NOMO-1 treated with dmso at 0.1 percent for 144 hours (cell line): ENCODE data around the gene RPL35.
"Not testable (repeated sequence)": the region's sequence is repeated elsewhere in the genome, so short reads cannot be mapped to it uniquely, and the experiment has no call there.

Experiments
- DNase-seq: peaks from one replicate; lab custom pipeline; 2025; ENCODE audit not compliant: unreplicated experiment; lab: John Stamatoyannopoulos, UW

Gene RPL35

DNA sequence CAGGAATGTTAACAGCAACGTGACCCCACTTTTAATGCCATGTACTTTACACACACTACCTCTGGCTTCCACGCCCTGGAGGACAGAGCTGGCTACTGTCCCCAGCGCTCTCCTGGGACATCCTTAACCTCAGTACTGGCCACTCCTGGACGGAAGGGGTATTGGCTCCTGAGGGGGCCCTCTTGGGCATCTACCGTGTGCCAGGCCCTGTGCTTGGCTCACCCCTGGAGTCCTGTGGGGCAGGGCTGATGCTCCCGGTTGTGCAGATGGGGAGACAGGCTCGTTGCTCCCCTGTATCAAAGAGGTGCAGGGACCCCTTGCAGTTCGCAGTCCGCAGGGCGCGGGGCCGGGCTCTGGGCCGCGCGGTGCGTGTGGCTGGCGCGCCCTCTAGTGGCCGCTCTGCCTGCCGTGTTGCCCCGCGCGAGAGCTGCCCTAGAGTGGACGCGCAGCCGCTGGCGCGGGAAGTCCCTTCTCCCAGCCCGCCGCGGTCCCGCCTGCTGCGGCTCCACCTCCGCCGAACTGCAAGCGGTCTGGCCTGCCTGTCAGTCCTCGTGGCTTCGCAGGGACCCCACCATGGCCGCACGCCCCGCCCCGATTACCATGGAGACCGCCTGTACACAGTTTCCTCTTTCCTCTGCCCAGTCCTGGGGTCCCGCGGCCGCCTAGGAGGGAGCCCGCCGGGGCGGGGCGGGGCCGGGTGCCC, 8.8 kb downstream of the RPL35 start, which contains the start of gene WDR38:
WDR38 (plus strand) TSS at position 632 of the 703 bp plus-strand sequence. CDS start 72 bp downstream, outside the sequence.
- DNase-seq: peak; percentile 64

DNA sequence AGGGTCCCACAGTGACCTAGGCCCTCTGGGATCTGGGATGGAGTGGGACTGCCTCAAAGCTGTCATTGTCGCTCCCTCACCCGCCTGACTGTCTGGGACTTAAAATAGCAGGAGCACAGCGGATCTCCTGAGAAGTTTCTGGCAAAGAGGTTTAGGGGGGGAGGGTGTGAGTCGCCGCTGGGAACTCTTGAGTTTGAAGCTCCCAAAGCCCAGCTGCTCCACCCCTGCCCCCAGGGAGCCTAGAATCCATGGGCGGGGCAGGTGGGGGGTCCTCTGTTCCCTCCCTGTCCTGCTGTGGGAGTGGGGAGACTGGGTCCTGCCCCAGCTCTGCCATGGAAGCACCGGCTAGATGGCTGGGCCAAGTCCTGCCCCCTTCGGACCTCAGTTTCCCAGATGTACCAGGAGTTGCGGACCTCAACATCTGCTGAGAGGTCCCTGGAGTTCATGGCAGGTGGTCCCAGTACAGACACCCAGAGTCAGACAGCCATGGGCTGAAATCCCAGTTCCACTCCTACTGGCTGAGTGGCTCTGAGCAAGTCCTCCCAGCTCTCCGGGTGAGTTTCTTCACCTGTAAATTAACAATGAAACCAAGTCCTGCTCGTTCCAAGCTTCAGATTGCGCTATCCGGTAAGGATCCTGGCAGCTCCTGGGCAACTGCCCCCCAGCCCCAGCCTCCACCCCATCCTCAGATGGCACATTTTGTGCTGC, 9.5 kb downstream of the RPL35 start:
- DNase-seq: no peak

DNA sequence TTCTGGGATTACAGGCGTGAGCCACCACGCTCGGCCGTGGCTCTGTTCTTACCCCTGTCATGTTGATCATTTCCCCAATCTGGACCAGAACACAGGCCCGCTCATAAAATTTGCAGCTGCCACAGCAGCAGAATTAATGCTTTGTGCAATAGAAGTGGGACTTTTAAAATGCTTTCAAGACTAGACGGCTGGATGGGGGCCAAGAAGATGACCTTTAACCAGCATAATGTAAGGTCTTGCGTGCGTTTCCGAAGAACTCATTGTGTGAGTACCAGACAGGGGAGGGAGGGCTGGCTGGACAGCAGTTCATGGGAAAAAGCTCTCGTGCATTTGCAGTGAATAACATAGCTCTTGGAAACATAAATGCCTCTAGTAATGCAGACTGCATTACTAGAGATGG, 12.0 kb downstream of the RPL35 start:
- DNase-seq: no peak

DNA sequence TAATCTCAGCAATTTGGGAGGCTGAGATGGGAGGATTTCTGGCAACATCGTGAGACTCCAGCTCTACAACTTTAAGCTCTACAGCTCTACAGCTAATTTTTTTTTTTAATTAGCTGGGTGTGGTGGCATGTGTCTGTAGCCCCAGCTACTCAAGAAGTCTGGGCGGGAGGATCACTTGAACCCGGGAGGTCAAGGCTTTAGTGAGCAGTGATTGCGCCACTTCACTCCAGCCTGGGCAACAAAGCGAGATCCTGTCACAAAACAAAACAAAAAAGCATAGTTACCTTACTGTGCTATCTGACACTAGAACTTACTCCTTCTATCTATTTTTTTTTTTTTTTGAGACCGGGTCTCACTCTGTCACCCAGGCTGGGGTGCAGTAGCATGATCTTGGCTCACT, 14.8 kb downstream of the RPL35 start:
- no peak for DNase-seq

DNA sequence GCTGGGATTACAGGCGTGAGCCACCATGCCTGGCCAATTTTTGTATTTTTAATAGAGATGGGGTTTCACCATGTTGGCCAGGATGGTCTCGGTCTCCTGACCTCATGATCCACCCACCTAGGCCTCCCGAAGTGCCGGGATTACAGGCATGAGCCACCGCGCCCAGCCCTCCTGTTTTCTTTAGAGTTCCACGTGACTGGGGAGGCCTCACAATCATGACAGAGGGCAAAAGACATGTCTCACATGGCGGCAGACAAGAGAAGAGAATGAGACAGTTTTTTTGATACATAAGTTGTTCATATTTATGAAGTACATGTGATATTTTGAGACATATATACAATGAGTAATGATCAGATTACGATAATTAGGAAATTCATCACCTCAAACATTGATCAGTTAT, 15.3 kb downstream of the RPL35 start:
- not testable (repeated sequence) for DNase-seq

DNA sequence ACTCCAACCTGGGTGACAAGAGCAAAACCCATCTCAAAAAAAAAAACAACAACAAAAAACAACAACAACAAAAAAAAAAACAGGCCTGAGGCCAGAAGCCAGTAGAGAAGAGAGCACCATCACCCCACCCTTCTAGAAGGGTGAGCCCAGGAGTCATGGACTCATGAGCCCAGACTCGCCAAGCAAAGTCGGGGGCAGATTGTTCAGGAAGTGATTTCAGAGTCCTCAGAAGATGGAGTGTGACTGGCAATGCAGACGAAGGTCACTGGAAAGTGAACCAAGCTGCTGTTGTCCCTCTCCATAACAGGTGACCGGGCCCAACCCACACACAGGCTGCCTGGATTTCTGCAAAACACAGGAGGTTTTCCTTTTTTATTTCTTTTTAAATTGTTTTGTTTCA, 17.5 kb downstream of the RPL35 start:
- no peak for DNase-seq

DNA sequence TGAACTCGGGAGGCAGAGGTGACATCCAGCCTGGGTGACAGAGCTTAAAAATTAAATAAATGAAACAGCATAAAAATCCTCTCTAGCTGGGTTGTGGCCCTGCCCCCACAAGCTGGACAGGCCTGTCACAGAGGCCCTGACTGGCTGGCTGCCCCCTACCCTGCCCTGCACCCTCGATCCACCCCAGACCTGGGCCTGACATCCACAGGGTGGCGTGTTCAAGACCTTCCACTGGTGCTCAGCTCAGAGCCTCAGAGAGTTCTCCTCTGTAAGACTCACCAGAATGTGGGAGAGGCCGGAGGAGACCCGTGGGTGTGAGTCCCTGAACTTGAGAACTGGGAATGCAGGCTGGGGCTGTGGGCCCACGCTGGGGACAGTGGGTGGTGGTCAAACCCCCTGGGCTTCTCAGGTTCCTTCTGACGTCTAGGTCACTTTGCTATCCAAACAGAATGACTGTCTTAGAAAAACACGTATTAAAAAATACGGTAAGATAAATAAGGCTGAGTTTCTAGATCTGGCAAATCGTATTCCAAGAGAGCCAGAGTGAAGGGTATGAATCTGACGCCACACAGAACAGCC, 18.2 kb downstream of the RPL35 start:
- DNase-seq: no peak

DNA sequence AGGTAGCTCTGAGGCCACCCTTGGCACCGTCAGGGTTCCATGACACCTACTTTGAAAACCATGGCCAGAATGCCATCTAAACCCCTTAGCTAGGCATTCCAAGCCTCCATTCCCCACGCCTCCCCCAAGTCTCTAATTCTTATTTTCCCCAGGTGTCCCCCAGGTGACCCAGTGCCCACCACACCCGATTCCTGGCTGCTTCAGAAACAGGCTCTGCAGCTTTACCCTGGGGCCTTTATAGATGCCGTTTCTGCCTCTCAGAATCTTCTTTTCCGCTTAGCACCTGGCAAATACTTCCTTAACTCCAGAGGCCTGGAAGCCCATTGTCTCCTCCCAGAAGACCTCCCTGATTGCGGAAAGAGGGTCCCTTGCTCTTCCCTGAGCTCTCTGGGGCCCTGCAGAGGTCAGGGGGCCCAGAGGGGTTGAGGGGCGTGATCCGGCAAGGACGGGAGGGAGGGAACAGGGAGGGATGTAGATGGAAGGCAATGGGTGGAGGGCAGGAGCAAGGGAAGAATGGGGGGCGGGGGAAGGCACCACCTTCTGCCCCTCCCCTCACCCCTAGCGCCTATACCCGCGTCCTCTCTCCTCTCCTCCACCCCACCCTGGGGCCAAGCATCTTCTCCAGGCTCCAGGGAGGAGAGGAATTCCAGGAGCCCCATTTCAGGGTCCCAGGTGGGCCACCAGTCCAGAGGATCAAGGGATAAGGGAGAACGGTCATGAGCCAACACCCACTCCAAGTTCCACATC, 20.5 kb downstream of the RPL35 start:
- no peak for DNase-seq

DNA sequence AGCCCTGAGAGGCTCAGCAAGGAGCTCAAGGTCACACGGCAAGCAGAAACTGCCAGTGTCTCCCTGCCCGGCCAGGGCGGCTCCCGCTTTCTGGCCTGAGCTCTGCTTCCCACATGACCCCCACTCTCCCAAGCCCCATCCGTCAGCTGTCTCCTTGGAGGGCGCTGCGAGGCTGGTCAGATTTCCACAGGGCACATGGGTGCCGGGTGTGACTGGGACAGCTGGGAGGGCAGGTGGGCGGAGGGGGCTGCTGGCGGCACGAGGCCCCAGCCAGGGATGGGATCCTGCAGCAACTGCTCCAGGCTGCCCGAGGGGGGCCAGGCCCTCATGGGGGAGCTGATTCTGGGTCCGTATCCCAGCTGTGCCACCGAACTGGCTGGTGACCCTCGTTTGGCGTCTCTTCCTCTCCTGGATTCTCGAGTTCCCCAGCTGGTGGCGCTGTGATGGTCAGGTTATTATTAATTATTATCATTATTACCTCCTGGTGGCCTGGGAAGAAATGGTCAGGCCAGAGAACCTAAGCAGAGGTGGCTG, 21.4 kb downstream of the RPL35 start:
- no peak for DNase-seq

DNA sequence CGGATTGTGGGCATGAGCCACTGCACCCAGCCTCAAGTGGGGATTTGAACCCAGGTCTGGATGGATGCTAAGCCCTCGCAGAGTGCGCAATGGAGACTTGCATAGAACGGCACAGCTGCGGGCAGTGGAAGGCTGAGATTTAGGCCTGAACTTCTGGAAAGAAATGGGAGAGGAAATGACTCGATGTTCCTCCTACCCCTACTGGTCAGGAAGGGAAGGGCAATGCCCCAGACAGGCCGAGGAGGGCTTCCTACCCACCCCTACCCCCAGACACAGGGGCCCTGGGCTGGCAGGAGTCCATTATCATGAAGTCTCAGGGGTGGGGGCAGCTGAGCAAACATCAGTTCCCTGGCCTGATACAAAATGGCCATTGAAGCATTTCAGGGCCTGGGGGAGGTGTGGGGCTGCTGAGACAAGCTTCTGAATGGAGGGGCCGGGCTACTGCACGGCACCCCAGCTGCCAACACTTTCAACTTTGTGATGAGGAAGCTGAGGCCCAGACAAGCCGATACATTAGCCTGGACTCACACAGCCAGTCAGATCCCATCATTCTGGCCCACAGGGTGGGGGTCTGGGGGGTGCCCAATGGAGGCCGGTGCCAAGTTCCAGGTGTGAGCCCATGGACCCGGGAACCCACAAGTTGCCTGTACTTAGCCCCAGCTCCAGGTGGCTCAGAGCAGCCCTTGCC, 22.0 kb downstream of the RPL35 start:
- no peak for DNase-seq

DNA sequence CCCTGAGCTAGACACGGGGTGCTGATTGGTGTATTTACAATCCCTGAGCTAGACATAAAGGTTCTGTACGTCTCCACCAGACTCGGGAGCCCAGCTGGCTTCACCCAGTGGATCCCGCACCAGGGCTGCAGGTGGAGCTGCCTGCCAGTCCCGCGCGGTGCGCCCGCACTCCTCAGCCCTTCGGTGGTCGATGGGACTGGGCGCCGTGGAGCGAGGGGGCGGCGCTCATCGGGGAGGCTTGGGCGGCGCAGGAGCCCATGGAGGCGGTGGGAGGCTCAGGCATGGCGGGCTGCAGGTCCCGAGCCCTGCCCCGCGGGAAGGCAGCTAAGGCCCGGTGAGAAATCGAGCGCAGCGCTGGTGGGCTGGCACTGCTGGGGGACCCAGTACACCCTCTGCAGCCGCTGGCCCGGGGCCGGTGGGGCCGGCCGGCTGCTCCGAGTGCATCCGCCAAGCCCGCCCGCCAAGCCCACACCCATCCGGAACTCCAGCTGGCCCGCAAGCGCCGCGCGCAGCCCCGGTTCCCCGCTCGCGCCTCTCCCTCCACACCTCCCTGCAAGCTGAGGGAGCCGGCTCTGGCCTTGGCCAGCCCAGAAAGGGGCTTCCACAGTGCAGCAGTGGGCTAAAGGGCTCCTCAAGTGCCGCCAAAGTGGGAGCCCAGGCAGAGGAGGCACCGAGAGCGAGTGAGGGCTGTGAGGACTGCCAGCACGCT, 23.0 kb downstream of the RPL35 start:
- not testable (repeated sequence) for DNase-seq

DNA sequence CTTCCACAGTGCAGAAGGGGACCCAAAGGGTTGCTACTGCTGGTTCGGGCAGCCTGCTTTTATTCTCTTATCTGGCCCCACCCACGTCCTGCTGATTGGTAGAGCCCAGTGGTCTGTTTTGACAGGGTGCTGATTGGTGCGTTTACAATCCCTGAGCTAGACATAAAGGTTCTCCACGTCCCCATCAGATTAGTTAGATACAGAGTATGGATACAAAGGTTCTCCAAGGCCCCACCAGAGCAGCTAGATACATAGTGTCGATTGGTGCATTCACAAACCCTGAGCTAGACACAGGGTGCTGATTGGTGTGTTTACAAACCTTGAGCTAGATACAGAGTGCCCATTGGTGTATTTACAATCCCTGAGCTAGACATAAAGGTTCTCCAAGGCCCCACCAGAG, 23.6 kb downstream of the RPL35 start:
- not testable (repeated sequence) for DNase-seq

DNA sequence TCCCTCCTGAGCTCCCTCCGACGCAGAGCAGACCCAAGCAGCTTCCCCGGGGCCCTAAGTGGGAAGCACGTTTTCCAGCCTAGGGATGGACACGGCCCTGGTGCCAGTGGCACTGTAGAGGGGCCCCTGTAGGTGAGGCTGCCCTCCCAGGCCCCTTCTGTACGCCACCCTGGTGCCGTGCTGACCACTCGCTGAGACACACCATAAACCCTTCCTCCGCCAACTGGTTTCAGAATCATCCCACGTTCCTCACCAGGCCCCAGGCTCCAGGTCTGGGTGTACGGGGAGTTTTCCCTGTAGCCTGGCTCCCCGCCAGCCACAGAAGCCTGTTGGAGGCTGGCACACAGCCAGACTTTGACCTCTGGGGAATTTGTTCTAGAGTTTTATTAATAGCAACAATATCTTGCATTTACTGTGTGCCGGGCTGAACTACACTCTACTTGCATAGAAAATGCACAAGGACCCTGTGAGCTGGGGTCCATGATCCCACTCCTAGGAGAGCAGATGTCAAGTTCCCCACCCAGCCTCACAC, 26.7 kb downstream of the RPL35 start:
- no peak for DNase-seq

DNA sequence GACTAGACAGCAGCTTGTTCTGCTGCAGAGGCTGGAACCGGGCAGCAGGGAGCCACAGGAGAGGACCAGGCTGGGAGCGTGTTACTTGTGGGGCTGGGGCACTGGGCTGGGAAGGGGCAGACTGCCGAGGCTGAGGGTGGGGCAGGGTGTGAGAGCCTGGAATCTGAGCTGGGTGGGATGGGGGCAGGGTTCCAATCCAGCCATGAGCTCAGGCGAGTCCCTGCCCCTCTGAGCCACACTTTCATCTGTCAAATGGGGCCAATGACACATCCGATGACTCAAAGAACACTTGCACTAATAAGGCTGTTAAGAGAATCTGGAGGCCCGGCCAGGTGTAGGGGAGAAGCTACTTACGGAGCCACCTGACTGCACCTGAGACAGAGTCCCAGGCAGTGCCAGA, 27.2 kb downstream of the RPL35 start:
- DNase-seq: no peak

DNA sequence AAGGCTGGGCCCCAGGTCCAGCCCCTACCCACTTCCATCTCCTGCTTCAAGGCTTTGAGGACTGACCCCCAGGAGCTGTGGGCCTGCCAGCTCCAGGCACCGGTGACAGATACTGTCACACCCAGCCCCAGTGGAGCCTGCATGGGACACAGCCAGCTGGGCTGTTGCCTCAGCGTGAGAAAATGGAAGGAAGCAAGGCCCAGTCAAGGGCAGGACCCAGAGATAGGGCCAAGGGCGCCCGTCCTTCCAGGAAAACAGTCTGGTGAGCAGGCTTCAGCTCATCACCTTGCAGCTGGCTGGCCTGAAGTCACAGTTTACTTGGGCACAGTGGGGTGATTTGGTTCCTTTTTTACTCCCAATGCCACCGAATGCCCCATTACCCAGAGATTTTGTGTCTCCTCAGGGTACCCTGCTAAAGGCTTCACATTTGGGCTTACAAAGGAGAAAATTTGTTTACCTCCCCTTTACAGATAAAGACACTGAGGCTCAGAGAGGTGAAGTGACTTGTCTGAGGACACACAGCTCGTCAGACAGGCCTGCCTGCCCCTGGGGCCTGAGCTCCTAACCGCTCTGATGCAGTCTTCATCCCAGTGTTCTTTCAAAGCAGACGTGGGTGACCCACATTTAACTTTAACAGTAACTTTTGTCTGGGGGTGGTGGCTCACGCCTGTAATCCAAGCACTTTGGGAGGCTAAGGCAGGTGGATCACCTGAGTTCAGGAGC, 30.0 kb downstream of the RPL35 start:
- no peak for DNase-seq

DNA sequence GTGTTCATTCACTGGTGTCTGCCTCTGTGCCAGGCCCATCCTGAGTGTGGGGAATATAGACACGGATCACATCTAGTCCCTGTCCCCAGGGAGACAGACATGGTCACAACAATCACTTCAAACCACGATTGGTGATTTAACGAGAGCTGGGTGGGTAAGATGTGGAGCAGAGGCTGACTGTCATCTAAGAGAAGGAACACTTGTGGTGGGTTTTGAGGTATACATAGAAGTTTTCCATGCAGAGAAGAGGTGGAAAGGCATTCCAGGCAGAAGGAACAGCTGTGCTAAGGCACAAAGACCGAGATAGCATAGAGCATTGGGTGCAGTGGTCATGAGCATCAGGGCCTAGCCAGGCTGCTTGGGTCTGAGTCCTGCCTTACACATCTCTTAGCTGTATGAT, 31.2 kb downstream of the RPL35 start:
- no peak for DNase-seq

DNA sequence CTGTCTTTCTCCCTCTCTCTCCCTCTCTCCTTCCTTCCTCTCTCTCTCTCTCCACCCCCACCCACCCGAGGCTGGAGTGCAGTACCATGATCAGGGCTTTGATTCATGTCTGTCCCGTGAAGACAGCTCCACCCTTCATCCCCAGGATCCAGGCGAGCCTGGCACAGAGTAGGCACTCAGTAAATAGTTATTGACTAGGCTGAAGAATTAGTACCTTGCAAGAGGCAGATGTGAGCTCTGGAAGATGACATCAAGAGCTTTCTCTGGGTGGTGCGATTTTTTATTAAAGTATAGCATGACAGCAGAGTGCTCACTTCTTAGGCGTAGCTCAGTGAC, 32.5 kb downstream of the RPL35 start:
- no peak for DNase-seq

DNA sequence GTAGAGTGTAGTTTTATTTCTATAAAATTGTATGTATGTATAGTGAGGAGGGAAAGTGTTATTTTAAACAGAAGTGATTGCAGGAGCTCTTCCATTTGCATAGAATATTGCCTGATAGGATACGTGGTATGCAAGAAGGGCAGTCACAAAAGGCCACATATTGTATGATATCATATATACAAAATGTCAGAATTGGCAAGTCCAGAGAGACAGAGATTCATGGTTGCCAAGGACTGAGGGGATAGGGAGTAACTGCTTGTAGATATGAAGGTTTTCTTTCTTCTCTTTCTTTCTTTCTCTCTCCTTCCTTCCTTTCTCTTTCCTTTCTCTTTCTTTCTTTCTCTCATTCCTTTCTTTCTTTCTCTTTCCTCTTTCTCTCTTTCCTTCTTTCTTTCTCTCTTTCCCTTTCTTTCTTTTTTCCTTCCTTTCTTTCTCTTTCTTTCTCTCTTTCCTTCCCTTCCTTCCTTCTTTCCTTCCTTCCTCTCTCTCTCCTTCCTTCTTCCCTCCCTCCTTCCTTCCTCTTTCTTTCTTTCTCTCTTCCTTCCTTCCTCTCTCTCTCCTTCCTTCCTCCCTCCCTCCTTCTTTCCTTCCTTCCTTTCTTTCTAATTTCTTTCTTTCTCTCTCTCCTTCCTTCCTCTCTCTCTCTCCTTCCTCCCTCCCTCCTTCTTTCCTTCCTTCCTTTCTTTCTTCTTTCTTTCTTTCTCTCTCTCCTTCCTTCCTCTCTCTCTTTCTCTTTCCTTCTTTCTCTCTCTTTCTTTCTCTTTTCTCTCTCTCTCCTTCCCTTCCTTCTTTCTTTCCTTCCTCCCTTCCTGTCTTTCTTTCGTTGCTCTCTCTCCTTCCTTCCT, 33.0 kb downstream of the RPL35 start:
- no peak for DNase-seq
